Transverse colon (tissue), 4 donors: ENCODE measurements around the gene BICDL2. TPM values are rescaled to one million over a fixed set of nuclear protein-coding genes. Genes with fewer than 3 reads are reported as not detected.

Experiments used
- DNase-seq: peaks from one replicate; pipeline ENCODE4 v3.0.0-alpha.2; 2019
- H3K27ac ChIP-seq, 4 donors: fragments of 200-600 bp; sonication (generic); 2 replicates each; pipeline ENCODE4 v1.5.1; 2016 to 2018; ENCODE audit warnings: inconsistent platforms in 4 of 4
- H3K27me3 ChIP-seq: fragments of 200-600 bp; sonication (generic); 2 replicates; pipeline ENCODE4 v1.5.1; 2017; ENCODE audit warnings: inconsistent platforms
- H3K36me3 ChIP-seq, 4 donors: fragments of 200-600 bp; sonication (generic); 2 replicates each; pipeline ENCODE4 v1.5.1; 2017 to 2019; ENCODE audit warnings: inconsistent platforms in 4 of 4
- H3K4me1 ChIP-seq, 4 donors: fragments of 200-600 bp; sonication (generic); 2 replicates each; pipeline ENCODE4 v1.5.1; 2017 to 2020; ENCODE audit warnings: inconsistent platforms in 4 of 4
- H3K4me3 ChIP-seq, 4 donors: fragments of 200-600 bp; sonication (generic); 1 replicate in 1 of 4; 2 replicates in 3 of 4; pipeline versions ENCODE4 v1.5.1 to v1.6.1; 2017 to 2019; ENCODE audit warnings: inconsistent platforms in 4 of 4
- H3K9me3 ChIP-seq, 2 donors: fragments of 200-600 bp; sonication (generic); 2 replicates each; pipeline ENCODE4 v1.5.1; 2017 to 2019; ENCODE audit warnings: inconsistent platforms in 2 of 2
- CTCF ChIP-seq, 5 experiments: fragments of 200-600 bp in 3 of 5; fragments of 450-650 bp in 2 of 5; sonication (generic) in 3 of 5; IDR thresholded peaks; 1 replicate in 2 of 5; 2 replicates in 3 of 5; pipeline ENCODE4 v1.5.1; 2016 to 2017; ENCODE audit warnings: antibody characterized with exemption in 5 of 5, inconsistent platforms in 3 of 5, mild to moderate bottlenecking in 2 of 5, moderate library complexity in 1 of 5
- EP300 ChIP-seq: sonication (generic); formaldehyde crosslinking; IDR thresholded peaks from one replicate; pipeline ENCODE4 v1.6.1; 2017; ENCODE audit warnings: antibody characterized with exemption, low read depth
- POLR2A ChIP-seq: fragments of 450-650 bp; IDR thresholded peaks from one replicate; pipeline ENCODE4 v1.6.1; 2016; ENCODE audit warnings: antibody characterized with exemption, mild to moderate bottlenecking, moderate library complexity
- POLR2AphosphoS5 ChIP-seq, 3 donors: sonication (generic); formaldehyde crosslinking; IDR thresholded peaks; one replicate each; pipeline ENCODE4 v1.6.1; 2016; ENCODE audit warnings: antibody characterized with exemption in 3 of 3
- WGBS, 2 donors: methylation state at CpG; one replicate each; pipeline ENCODE4 v1.1.5; 2018; ENCODE audit warnings: low coverage in 1 of 2; 5-methylcytosine and 5-hydroxymethylcytosine counted together
- in situ Hi-C, 4 donors: fragments of 200-750 bp; cut with MboI; loops; one replicate each; pipeline versions ENCODE4 v1.15.0 to v1.15.1; 2017; ENCODE audit warnings: low sequenced_read_pairs in 3 of 4, low pct_ligation_motif_present in 1 of 4, low pct_unique_long_range_greater_than_20kb in 1 of 4
- intact Hi-C: fragments of 100-400 bp; cut with DNase I; formaldehyde crosslinking; loops from one replicate; pipeline ENCODE4 v1.15.1; 2023; ENCODE audit warnings: low total_unique reads
- total RNA-seq, 4 donors: library from RNA; depleted of rRNA; stranded (reverse); fragments of >200 nt; gene quantifications; one replicate each; pipeline ENCODE4 v1.1.0, GENCODE V29; 2016

The BICDL2 gene
- total RNA-seq, 4 donors from 2014 or later: 123 to 357 (median 167) TPM

- H3K4me1 ChIP-seq: peaks cover 0 to 21% (median 12%) of the 10 kb centered on the region in 4 donors
- TF ChIP-seq POLR2A: no peak
- no peak for TF ChIP-seq CTCF (IDR thresholded peaks at IDR 0.05)
- no peak for TF ChIP-seq EP300
- no peak for TF ChIP-seq POLR2AphosphoS5 (IDR thresholded peaks at IDR 0.05)
- H3K9me3 ChIP-seq: no peaks in the 10 kb centered on the region
- H3K4me3 ChIP-seq: no peak overlapping the region
- no peak for DNase-seq
- no peaks in the 10 kb centered on the region for H3K36me3 ChIP-seq
- no peak overlapping the region for H3K27ac ChIP-seq
- H3K27me3 ChIP-seq: peaks cover 5% of the 10 kb centered on the region
- in situ Hi-C loops: no loop called here
- WGBS, 2 donors: 84% methylated on average over 13 of the region's 15 CpGs; no CpG with 5 or more reads in 1 of the 2 donors
- intact Hi-C loops: no loop called here
These were observed 50.8 kb downstream of the BICDL2 start for GRCh38 chr16:2985893-2986355.

GRCh38 chr16:2985462-2985861 is 51.3 kb downstream of the BICDL2 start:
- H3K27me3 ChIP-seq: peaks cover 5% of the 10 kb centered on the region
- in situ Hi-C loops (no loop called here), intact Hi-C loops (no loop called here)
- peaks cover 0 to 19% (median 13%) of the 10 kb centered on the region in 4 donors for H3K4me1 ChIP-seq
- no peak overlapping the region for H3K27ac ChIP-seq
- H3K36me3 ChIP-seq: no peaks in the 10 kb centered on the region
- WGBS, 2 donors: 77 to 80% methylated on average over 1 to 9 of the region's 9 CpGs
- H3K4me3 ChIP-seq: no peak overlapping the region
- TF ChIP-seq EP300: no peak
- TF ChIP-seq CTCF (IDR thresholded peaks at IDR 0.05): no peak
- no peak for TF ChIP-seq POLR2A
- TF ChIP-seq POLR2AphosphoS5 (IDR thresholded peaks at IDR 0.05): no peak
- no peak for DNase-seq
- no peaks in the 10 kb centered on the region for H3K9me3 ChIP-seq

- Histone ChIP-seq H3K27me3 (peaks cover 11% of the 10 kb centered on the region), H3K27ac (no peak overlapping the region), H3K4me3 (peak overlapping the region in 1 of 4 donors; percentile 26), H3K9me3 (no peaks in the 10 kb centered on the region), H3K36me3 (no peaks in the 10 kb centered on the region), H3K4me1 (peaks cover 4 to 29% (median 23%) of the 10 kb centered on the region in 4 donors)
- 13% methylated on average over 29 of the region's 42 CpGs; no CpG with 5 or more reads in 1 of the 2 donors for WGBS, 2 donors
- TF ChIP-seq CTCF (IDR thresholded peaks at IDR 0.05) (peak; percentile 64 to 97 (median 93)), POLR2A (no peak), EP300 (no peak)
- intact Hi-C loops (loop anchor here (5.0 kb wide), 1 partner anchor 716 kb away; the partner anchor contains the start of gene RNPS1), in situ Hi-C loops (no loop called here)
- DNase-seq: peak; percentile 89
These were observed 53.0 kb downstream of the BICDL2 start for GRCh38 chr16:2983706-2984136.

- no peaks in the 10 kb centered on the region for H3K36me3 ChIP-seq
- H3K4me3 ChIP-seq: no peak overlapping the region
- no peaks in the 10 kb centered on the region for H3K9me3 ChIP-seq
- no peak for DNase-seq
- TF ChIP-seq CTCF (IDR thresholded peaks at IDR 0.05) (no peak), POLR2A (no peak)
- in situ Hi-C loops (no loop called here), intact Hi-C loops (loop anchor here (5.0 kb wide), 1 partner anchor 715 kb away; the partner anchor contains the start of gene RNPS1)
- WGBS, 2 donors: 87 to 96% methylated on average over 5 of the region's 5 CpGs
- peaks cover 4 to 34% (median 26%) of the 10 kb centered on the region in 4 donors for H3K4me1 ChIP-seq
- peaks cover 8% of the 10 kb centered on the region for H3K27me3 ChIP-seq
- no peak overlapping the region for H3K27ac ChIP-seq
These were observed 54.3 kb downstream of the BICDL2 start for GRCh38 chr16:2982402-2982801.
